ENCODE results near the gene WNT2B. TPM values are rescaled to one million over a fixed set of nuclear protein-coding genes. Genes with fewer than 3 reads are reported as not detected.

The WNT2B gene
- total and polyA plus RNA-seq, 10 of the 15 experiments (the other 5 are each of a cell fraction or from before 2014, with no cell fraction given) = 0.02 to 1.1 (median 0.14) TPM

DNA sequence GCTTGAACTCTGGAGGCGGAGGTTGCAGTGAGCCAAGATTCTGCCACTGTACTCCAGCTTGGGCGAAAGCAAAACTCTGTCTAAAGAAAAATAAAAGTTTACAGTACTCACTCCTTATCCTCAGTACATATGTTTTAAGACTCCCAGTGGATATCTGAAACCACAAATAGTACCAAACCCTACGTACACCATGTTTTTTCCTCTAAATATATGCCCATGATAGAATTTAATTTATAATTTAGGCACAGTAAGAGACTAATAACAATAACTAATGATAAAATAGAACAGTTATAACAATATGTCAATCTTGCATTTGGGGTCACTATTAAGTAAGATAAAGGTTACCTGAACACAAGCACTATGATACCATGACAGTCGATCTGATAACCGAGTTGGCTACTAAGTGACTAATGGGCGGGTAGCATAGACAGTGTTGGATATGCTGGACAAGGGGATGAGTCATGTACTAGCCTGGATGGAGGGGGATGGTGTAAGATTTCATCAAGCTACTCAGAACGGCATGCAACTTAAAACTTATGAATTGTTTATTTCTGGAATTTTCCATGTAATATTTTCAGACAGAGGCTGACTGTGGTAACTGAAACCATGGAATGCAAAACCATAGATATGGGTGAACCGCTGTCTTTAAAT, 66.5 kb downstream of the WNT2B start:
- no peak overlapping the region for H3K4me2 ChIP-seq (ENCODE audit: control insufficient read depth, insufficient read depth)
- H3K4me3 ChIP-seq = no peak overlapping the region
- TF ChIP-seq, protein P1, sequence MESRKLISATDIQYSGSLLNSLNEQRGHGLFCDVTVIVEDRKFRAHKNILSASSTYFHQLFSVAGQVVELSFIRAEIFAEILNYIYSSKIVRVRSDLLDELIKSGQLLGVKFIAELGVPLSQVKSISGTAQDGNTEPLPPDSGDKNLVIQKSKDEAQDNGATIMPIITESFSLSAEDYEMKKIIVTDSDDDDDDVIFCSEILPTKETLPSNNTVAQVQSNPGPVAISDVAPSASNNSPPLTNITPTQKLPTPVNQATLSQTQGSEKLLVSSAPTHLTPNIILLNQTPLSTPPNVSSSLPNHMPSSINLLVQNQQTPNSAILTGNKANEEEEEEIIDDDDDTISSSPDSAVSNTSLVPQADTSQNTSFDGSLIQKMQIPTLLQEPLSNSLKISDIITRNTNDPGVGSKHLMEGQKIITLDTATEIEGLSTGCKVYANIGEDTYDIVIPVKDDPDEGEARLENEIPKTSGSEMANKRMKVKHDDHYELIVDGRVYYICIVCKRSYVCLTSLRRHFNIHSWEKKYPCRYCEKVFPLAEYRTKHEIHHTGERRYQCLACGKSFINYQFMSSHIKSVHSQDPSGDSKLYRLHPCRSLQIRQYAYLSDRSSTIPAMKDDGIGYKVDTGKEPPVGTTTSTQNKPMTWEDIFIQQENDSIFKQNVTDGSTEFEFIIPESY (IDR thresholded peaks at IDR 0.05) = no peak
- TF ChIP-seq YBX1 (IDR thresholded peaks at IDR 0.05) (no peak), ETV6 (conservative IDR thresholded peaks at IDR 0.05 in 1 of 2, IDR thresholded peaks at IDR 0.05 in 1 of 2; ENCODE audit: borderline replicate concordance in 1 of 2, low read depth in 1 of 2) (no peak), BACH1 (IDR thresholded peaks at IDR 0.05; ENCODE audit: borderline replicate concordance) (no peak), CBFB (IDR thresholded peaks at IDR 0.05; ENCODE audit: low read depth) (no peak), POU2F2 (IDR thresholded peaks at IDR 0.05; ENCODE audit: borderline replicate concordance, low read depth, low read length) (no peak), POLR2AphosphoS5 (IDR thresholded peaks at IDR 0.05; ENCODE audit: low read length) (no peak), ZNF24 (IDR thresholded peaks at IDR 0.05) (no peak), SMAD5 (IDR thresholded peaks at IDR 0.05; ENCODE audit: low read depth) (no peak)
- TF ChIP-seq, protein P2, sequence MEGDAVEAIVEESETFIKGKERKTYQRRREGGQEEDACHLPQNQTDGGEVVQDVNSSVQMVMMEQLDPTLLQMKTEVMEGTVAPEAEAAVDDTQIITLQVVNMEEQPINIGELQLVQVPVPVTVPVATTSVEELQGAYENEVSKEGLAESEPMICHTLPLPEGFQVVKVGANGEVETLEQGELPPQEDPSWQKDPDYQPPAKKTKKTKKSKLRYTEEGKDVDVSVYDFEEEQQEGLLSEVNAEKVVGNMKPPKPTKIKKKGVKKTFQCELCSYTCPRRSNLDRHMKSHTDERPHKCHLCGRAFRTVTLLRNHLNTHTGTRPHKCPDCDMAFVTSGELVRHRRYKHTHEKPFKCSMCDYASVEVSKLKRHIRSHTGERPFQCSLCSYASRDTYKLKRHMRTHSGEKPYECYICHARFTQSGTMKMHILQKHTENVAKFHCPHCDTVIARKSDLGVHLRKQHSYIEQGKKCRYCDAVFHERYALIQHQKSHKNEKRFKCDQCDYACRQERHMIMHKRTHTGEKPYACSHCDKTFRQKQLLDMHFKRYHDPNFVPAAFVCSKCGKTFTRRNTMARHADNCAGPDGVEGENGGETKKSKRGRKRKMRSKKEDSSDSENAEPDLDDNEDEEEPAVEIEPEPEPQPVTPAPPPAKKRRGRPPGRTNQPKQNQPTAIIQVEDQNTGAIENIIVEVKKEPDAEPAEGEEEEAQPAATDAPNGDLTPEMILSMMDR (IDR thresholded peaks at IDR 0.05 in 2 of 3, conservative IDR thresholded peaks at IDR 0.05 in 1 of 3; ENCODE audit: control insufficient read depth in 2 of 3, extremely low read depth in 1 of 3, insufficient read depth in 1 of 3, low read depth in 3 of 3, low read length in 3 of 3) = no peak
- TF ChIP-seq, protein P3, sequence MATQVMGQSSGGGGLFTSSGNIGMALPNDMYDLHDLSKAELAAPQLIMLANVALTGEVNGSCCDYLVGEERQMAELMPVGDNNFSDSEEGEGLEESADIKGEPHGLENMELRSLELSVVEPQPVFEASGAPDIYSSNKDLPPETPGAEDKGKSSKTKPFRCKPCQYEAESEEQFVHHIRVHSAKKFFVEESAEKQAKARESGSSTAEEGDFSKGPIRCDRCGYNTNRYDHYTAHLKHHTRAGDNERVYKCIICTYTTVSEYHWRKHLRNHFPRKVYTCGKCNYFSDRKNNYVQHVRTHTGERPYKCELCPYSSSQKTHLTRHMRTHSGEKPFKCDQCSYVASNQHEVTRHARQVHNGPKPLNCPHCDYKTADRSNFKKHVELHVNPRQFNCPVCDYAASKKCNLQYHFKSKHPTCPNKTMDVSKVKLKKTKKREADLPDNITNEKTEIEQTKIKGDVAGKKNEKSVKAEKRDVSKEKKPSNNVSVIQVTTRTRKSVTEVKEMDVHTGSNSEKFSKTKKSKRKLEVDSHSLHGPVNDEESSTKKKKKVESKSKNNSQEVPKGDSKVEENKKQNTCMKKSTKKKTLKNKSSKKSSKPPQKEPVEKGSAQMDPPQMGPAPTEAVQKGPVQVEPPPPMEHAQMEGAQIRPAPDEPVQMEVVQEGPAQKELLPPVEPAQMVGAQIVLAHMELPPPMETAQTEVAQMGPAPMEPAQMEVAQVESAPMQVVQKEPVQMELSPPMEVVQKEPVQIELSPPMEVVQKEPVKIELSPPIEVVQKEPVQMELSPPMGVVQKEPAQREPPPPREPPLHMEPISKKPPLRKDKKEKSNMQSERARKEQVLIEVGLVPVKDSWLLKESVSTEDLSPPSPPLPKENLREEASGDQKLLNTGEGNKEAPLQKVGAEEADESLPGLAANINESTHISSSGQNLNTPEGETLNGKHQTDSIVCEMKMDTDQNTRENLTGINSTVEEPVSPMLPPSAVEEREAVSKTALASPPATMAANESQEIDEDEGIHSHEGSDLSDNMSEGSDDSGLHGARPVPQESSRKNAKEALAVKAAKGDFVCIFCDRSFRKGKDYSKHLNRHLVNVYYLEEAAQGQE (IDR thresholded peaks at IDR 0.05; ENCODE audit: low read depth, low read length) = no peak
- TF ChIP-seq, protein P4, sequence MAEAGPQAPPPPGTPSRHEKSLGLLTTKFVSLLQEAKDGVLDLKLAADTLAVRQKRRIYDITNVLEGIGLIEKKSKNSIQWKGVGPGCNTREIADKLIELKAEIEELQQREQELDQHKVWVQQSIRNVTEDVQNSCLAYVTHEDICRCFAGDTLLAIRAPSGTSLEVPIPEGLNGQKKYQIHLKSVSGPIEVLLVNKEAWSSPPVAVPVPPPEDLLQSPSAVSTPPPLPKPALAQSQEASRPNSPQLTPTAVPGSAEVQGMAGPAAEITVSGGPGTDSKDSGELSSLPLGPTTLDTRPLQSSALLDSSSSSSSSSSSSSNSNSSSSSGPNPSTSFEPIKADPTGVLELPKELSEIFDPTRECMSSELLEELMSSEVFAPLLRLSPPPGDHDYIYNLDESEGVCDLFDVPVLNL (IDR thresholded peaks at IDR 0.05; ENCODE audit: low read depth, low read length) = no peak
- TF ChIP-seq, protein P5, sequence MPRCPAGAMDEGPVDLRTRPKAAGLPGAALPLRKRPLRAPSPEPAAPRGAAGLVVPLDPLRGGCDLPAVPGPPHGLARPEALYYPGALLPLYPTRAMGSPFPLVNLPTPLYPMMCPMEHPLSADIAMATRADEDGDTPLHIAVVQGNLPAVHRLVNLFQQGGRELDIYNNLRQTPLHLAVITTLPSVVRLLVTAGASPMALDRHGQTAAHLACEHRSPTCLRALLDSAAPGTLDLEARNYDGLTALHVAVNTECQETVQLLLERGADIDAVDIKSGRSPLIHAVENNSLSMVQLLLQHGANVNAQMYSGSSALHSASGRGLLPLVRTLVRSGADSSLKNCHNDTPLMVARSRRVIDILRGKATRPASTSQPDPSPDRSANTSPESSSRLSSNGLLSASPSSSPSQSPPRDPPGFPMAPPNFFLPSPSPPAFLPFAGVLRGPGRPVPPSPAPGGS (IDR thresholded peaks at IDR 0.05; ENCODE audit: borderline replicate concordance, insufficient read depth, low read depth, low read length, poor library complexity, severe bottlenecking) = no peak

More for the DNA sequence above, 66.5 kb downstream of the WNT2B start:
- RAD21 ChIA-PET (ENCODE audit: unreplicated experiment) = interaction anchor here (1.1 kb wide), 1 partner anchor 184 kb away, joined by 3 read pairs; no protein-coding TSS in a partner anchor
- intact Hi-C loops (cut with micrococcal nuclease; ENCODE audit: unreplicated experiment) (no loop called here), in situ Hi-C loops (cut with MboI) (no loop called here)
- H4K20me1 ChIP-seq (ENCODE audit: control insufficient read depth, insufficient read depth) = no peaks in the 10 kb centered on the region
- H3K9ac ChIP-seq (ENCODE audit: control insufficient read depth, insufficient read depth, low read length) = no peak overlapping the region
- H3K4me1 ChIP-seq (ENCODE audit: control insufficient read depth, insufficient read depth, low read length) = no peaks in the 10 kb centered on the region
- no peak overlapping the region for H2AFZ ChIP-seq (ENCODE audit: control insufficient read depth, low read depth, low read length)
- H3K27me3 ChIP-seq (replicated peaks in 1 of 2; ENCODE audit: control insufficient read depth in 2 of 2, insufficient read depth in 2 of 2, low read length in 1 of 2) = no peaks in the 10 kb centered on the region
- H3K27ac ChIP-seq (ENCODE audit: control insufficient read depth, insufficient read depth) = no peak overlapping the region
- DNase-seq (ENCODE audit: low read depth, low spot score) (no peak), FAIRE-seq (no peak), ATAC-seq (no peak)
- no peaks in the 10 kb centered on the region for H3K36me3 ChIP-seq (ENCODE audit: control insufficient read depth in 2 of 2, insufficient read depth in 2 of 2, low read length in 1 of 2)
- SMC1A ChIA-PET (ENCODE audit: uncharacterized antibody, unreplicated experiment) = no interaction called here
- H3K9me3 ChIP-seq (replicated peaks; ENCODE audit: control insufficient read depth, insufficient read depth, low read length) = no peaks in the 10 kb centered on the region
- POLR2A ChIA-PET = no interaction called here
- BruUV-seq (replicated peaks) = no TSS peak
- H3K79me2 ChIP-seq (ENCODE audit: control insufficient read depth, insufficient read depth, low read length) = no peaks in the 10 kb centered on the region
- 93% methylated on average over 8 of the region's 8 CpGs for WGBS (ENCODE audit: insufficient coverage, insufficient replicate concordance, low lambda C conversion rate, missing lambda C conversion rate)
- CTCF ChIA-PET = interaction anchor here (0.7 kb wide), 1 partner anchor 148 kb away, joined by 3 read pairs; no protein-coding TSS in a partner anchor
